HEK293 (cell line): ENCODE data around the gene ZNF732.
"Not testable (repeated sequence)": the region's sequence is repeated elsewhere in the genome, so short reads cannot be mapped to it uniquely, and the experiment has no call there.

ENCODE experiments used
- CTCF ChIA-PET: fragments of 350-600 bp; formaldehyde crosslinking; extraction: SDS; loops from one replicate; lab custom pipeline; 2021; ENCODE audit warnings: antibody characterized with exemption; lab: Yijun Ruan, JAX
- POLR2A ChIA-PET: fragments of 300-600 bp; formaldehyde crosslinking; extraction: SDS; loops from one replicate; lab custom pipeline; 2020; ENCODE audit warnings: antibody characterized with exemption, inconsistent platforms; lab: Yijun Ruan, JAX
- H3K27ac ChIP-seq: fragments of 200-500 bp; sonication (Bioruptor generic); 2 replicates; pipeline ENCODE4 v1.5.1; 2014; ENCODE audit warnings: low read depth, low read length, control low read depth, inconsistent platforms; ENCODE audit errors: extremely low read depth
- H3K36me3 ChIP-seq, 2 experiments: fragments of 200-500 bp in 1 of 2; sonication (Bioruptor generic) in 1 of 2; 1 replicate in 1 of 2; 2 replicates in 1 of 2; pipeline ENCODE4 v1.5.1; 2014 to 2017; ENCODE audit warnings: inconsistent platforms in 2 of 2, low read length in 2 of 2; ENCODE audit not compliant: control insufficient read depth in 2 of 2, insufficient read depth in 1 of 2
- H3K4me1 ChIP-seq: fragments of 200-500 bp; sonication (Bioruptor generic); 2 replicates; pipeline ENCODE4 v1.5.1; 2014; ENCODE audit warnings: mild to moderate bottlenecking, low read length, inconsistent platforms; ENCODE audit not compliant: control insufficient read depth, insufficient read depth
- H3K4me3 ChIP-seq: 2 replicates; pipeline ENCODE4 v1.5.1; 2011; ENCODE audit warnings: low read depth, mild to moderate bottlenecking, control low read depth, low read length, moderate library complexity
- H3K9me3 ChIP-seq: fragments of 200-500 bp; sonication (Bioruptor generic); 2 replicates; pipeline ENCODE4 v1.5.1; 2014; ENCODE audit warnings: low read depth, low read length, inconsistent platforms; ENCODE audit not compliant: control insufficient read depth, insufficient read depth
- SP3 ChIP-seq: fragments of 450-650 bp; formaldehyde crosslinking; IDR thresholded peaks from 2 replicates; pipeline ENCODE4 v1.5.1; 2016; ENCODE audit warnings: missing biosample characterization, missing genetic modification characterization
- ZNF146 ChIP-seq: fragments of 450-650 bp; formaldehyde crosslinking; IDR thresholded peaks from 2 replicates; pipeline ENCODE4 v1.5.1; 2016; ENCODE audit warnings: missing biosample characterization, missing genetic modification characterization
- ZNF155 ChIP-seq: fragments of 450-650 bp; formaldehyde crosslinking; IDR thresholded peaks from 2 replicates; pipeline ENCODE4 v1.5.1; 2016; ENCODE audit warnings: missing biosample characterization, missing genetic modification characterization
- ZNF157 ChIP-seq: fragments of 450-650 bp; formaldehyde crosslinking; IDR thresholded peaks from 2 replicates; pipeline ENCODE4 v1.5.1; 2016; ENCODE audit warnings: missing biosample characterization, missing genetic modification characterization
- ZNF221 ChIP-seq: fragments of 450-650 bp; formaldehyde crosslinking; IDR thresholded peaks from 2 replicates; pipeline ENCODE4 v1.5.1; 2017; ENCODE audit warnings: missing biosample characterization, missing genetic modification characterization, borderline replicate concordance
- ZNF223 ChIP-seq: fragments of 450-650 bp; formaldehyde crosslinking; IDR thresholded peaks from 2 replicates; pipeline ENCODE4 v1.5.1; 2016; ENCODE audit warnings: missing biosample characterization, missing genetic modification characterization
- ZNF366 ChIP-seq: fragments of 450-650 bp; formaldehyde crosslinking; conservative IDR thresholded peaks from 2 replicates; pipeline ENCODE4 v1.5.1; 2016; ENCODE audit warnings: missing biosample characterization, missing genetic modification characterization
- ZNF416 ChIP-seq: fragments of 450-650 bp; formaldehyde crosslinking; IDR thresholded peaks from 2 replicates; pipeline ENCODE4 v1.5.1; 2016; ENCODE audit warnings: missing biosample characterization, missing genetic modification characterization
- ZNF48 ChIP-seq: fragments of 450-650 bp; formaldehyde crosslinking; IDR thresholded peaks from 2 replicates; pipeline ENCODE4 v1.5.1; 2016; ENCODE audit warnings: missing biosample characterization, missing genetic modification characterization
- ZNF548 ChIP-seq: fragments of 450-650 bp; formaldehyde crosslinking; IDR thresholded peaks from 2 replicates; pipeline ENCODE4 v1.5.1; 2016; ENCODE audit warnings: missing biosample characterization, missing genetic modification characterization
- ZNF600 ChIP-seq: fragments of 450-650 bp; formaldehyde crosslinking; IDR thresholded peaks from 2 replicates; pipeline ENCODE4 v1.5.1; 2016; ENCODE audit warnings: missing biosample characterization, missing genetic modification characterization
- ZNF76 ChIP-seq: fragments of 450-650 bp; formaldehyde crosslinking; IDR thresholded peaks from 2 replicates; pipeline ENCODE4; 2016; ENCODE audit warnings: low read depth, missing biosample characterization, missing genetic modification characterization, borderline replicate concordance
- ZNF843 ChIP-seq: fragments of 450-650 bp; formaldehyde crosslinking; IDR thresholded peaks from 2 replicates; pipeline ENCODE4 v1.5.1; 2016; ENCODE audit warnings: missing biosample characterization, missing genetic modification characterization
- ZSCAN30 ChIP-seq: fragments of 450-650 bp; IDR thresholded peaks from 2 replicates; pipeline ENCODE4 v1.5.1; 2018; ENCODE audit warnings: missing biosample characterization, mild to moderate bottlenecking, missing genetic modification characterization, moderate library complexity
- ZXDB ChIP-seq: fragments of 450-650 bp; formaldehyde crosslinking; IDR thresholded peaks from 2 replicates; pipeline ENCODE4 v1.5.1; 2016; ENCODE audit warnings: missing biosample characterization, missing genetic modification characterization
- TF ChIP-seq, protein P1 (sequence below): fragments of 450-650 bp; formaldehyde crosslinking; IDR thresholded peaks from 2 replicates; pipeline ENCODE4 v1.5.1; 2016; ENCODE audit warnings: missing biosample characterization, missing genetic modification characterization
- TF ChIP-seq, protein P2 (sequence below): fragments of 450-650 bp; formaldehyde crosslinking; IDR thresholded peaks from 2 replicates; pipeline ENCODE4 v1.5.1; 2016; ENCODE audit warnings: missing biosample characterization, missing genetic modification characterization

Gene ZNF732

GRCh38 chr4:335515-335914 lies 30.2 kb upstream of the ZNF732 start:
- no peaks in the 10 kb centered on the region for H3K36me3 ChIP-seq
- POLR2A ChIA-PET: no interaction called here
- no peaks in the 10 kb centered on the region for H3K4me1 ChIP-seq
- CTCF ChIA-PET: no interaction called here
- TF ChIP-seq ZNF76 (tag by site-specific recombination): no peak
- no peak overlapping the region for H3K4me3 ChIP-seq
- H3K27ac ChIP-seq: no peak overlapping the region
- H3K9me3 ChIP-seq: no peaks in the 10 kb centered on the region

DNA sequence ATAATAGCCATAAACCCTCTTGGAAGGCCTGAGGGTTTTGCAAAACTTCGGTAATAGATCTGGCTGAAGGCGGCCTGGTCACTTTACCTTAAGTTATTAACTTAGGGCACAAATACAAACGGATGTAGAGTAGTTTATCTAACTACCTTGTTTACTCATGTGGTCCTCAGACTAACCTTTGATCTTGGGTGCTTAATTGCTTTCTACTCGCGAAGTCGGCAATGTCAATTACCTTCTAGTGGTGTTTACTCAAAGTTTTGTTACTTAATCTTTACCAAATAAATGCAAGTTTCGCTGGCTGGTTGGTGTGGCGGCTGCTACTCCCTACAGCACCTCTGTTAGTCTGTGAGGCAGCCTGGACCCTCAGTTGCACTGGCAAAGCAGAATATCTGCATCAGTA lies 23.5 kb upstream of the ZNF732 start:
- no peaks in the 10 kb centered on the region for H3K4me1 ChIP-seq
- no peaks in the 10 kb centered on the region for H3K36me3 ChIP-seq
- no peaks in the 10 kb centered on the region for H3K9me3 ChIP-seq
- ChIA-PET POLR2A (no interaction called here), CTCF (interaction anchor here (1.2 kb wide), 1 partner anchor 13 kb away, joined by 3 read pairs; no protein-coding TSS in a partner anchor)
- H3K27ac ChIP-seq: no peak overlapping the region
- TF ChIP-seq, protein P1, sequence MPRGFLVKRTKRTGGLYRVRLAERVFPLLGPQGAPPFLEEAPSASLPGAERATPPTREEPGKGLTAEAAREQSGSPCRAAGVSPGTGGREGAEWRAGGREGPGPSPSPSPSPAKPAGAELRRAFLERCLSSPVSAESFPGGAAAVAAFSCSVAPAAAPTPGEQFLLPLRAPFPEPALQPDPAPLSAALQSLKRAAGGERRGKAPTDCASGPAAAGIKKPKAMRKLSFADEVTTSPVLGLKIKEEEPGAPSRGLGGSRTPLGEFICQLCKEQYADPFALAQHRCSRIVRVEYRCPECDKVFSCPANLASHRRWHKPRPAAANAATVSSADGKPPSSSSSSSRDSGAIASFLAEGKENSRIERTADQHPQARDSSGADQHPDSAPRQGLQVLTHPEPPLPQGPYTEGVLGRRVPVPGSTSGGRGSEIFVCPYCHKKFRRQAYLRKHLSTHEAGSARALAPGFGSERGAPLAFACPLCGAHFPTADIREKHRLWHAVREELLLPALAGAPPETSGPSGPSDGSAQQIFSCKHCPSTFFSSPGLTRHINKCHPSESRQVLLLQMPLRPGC (tag by site-specific recombination): no peak
- H3K4me3 ChIP-seq: no peak overlapping the region

DNA sequence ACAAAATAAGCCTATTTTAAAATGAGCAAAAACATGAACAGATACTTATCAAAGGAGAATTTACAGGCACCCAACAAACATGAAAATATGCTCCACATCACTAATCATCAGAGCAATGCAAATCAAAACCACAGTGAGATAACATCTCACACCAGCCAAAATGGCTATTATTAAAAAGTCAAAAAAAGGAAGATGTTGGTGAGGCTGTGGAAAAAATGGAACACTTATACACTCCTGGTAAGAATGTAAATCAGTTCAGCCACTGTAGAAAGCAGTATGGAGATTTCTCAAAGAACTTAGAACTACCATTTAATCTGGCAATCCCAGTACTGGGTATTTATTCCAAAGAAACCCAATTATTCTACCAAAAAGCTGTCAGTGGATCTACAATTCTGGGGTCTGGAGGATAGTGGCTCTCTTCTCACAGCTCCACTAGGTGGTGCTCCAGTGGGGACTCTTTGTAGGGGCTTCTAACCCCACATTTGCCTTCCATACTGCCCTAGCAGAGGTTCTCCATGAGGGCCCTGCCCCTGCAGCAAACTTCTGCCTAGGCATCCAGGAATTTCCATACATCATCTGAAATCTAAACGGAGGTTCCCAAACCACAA lies 9.1 kb upstream of the ZNF732 start:
- no peaks in the 10 kb centered on the region for H3K9me3 ChIP-seq
- ChIA-PET CTCF (no interaction called here), POLR2A (no interaction called here)
- no peak overlapping the region for H3K27ac ChIP-seq
- no peaks in the 10 kb centered on the region for H3K36me3 ChIP-seq
- TF ChIP-seq, protein P2, sequence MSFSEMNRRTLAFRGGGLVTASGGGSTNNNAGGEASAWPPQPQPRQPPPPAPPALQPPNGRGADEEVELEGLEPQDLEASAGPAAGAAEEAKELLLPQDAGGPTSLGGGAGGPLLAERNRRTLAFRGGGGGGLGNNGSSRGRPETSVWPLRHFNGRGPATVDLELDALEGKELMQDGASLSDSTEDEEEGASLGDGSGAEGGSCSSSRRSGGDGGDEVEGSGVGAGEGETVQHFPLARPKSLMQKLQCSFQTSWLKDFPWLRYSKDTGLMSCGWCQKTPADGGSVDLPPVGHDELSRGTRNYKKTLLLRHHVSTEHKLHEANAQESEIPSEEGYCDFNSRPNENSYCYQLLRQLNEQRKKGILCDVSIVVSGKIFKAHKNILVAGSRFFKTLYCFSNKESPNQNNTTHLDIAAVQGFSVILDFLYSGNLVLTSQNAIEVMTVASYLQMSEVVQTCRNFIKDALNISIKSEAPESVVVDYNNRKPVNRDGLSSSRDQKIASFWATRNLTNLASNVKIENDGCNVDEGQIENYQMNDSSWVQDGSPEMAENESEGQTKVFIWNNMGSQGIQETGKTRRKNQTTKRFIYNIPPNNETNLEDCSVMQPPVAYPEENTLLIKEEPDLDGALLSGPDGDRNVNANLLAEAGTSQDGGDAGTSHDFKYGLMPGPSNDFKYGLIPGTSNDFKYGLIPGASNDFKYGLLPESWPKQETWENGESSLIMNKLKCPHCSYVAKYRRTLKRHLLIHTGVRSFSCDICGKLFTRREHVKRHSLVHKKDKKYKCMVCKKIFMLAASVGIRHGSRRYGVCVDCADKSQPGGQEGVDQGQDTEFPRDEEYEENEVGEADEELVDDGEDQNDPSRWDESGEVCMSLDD (tag by site-specific recombination): no peak
- TF ChIP-seq ZNF48 (tag by site-specific recombination) (no peak), ZNF155 (no peak), ZNF157 (tag by site-specific recombination) (no peak), ZNF843 (tag by site-specific recombination) (no peak), ZXDB (tag by site-specific recombination) (no peak)
- no peak overlapping the region for H3K4me3 ChIP-seq
- H3K4me1 ChIP-seq: no peaks in the 10 kb centered on the region

DNA sequence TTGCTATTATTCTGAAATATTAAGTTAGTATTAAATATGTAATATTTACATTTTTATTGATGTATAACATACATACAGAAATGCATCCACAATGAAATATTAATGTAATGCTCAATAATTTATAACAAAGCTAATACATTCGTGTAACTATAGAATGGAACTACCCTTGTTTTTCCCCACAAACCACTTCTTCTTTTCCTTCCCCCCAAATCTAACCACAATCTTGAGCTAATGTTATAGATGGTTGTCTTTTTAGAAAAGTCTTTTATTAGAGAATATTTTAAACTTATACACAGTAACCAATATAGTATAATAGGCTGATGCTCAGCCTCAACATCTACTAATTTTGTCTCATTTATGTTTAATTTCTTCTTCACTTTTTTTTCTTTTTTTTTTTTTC lies 4.5 kb upstream of the ZNF732 start:
- no peaks in the 10 kb centered on the region for H3K4me1 ChIP-seq
- POLR2A ChIA-PET: no interaction called here
- CTCF ChIA-PET: interaction anchor here (0.6 kb wide), 1 partner anchor 221 kb away, joined by 3 read pairs; no protein-coding TSS in a partner anchor
- H3K4me3 ChIP-seq: no peak overlapping the region
- H3K9me3 ChIP-seq: no peaks in the 10 kb centered on the region
- TF ChIP-seq ZNF223 (tag by site-specific recombination): no peak
- no peak for TF ChIP-seq ZNF146 (tag by site-specific recombination)
- no peaks in the 10 kb centered on the region for H3K36me3 ChIP-seq
- no peak overlapping the region for H3K27ac ChIP-seq

GRCh38 chr4:306551-306961 lies 1.3 kb upstream of the ZNF732 start:
- ChIA-PET POLR2A (no interaction called here), CTCF (interaction anchor here (0.6 kb wide), 1 partner anchor 250 kb away, joined by 3 read pairs; no protein-coding TSS in a partner anchor)
- Histone ChIP-seq H3K4me1 (no peaks in the 10 kb centered on the region), H3K36me3 (no peaks in the 10 kb centered on the region), H3K27ac (no peak overlapping the region), H3K4me3 (no peak overlapping the region), H3K9me3 (no peaks in the 10 kb centered on the region)
- TF ChIP-seq ZNF548 (tag by site-specific recombination) (no peak), ZSCAN30 (tag by site-specific recombination) (no peak), ZNF366 (no peak), ZNF416 (tag by site-specific recombination) (no peak), ZNF221 (tag by site-specific recombination) (no peak), SP3 (tag by site-specific recombination) (no peak), ZNF600 (no peak)
- TF ChIP-seq, all 188 proteins: peak for 0

- H3K36me3 ChIP-seq, H3K4me1 ChIP-seq, H3K9me3 ChIP-seq, H3K4me3 ChIP-seq, POLR2A ChIA-PET, H3K27ac ChIP-seq, CTCF ChIA-PET: not testable (repeated sequence)
Measured at GRCh38 chr4:304516-304915, 758 bp downstream of the ZNF732 start.
